T-helper 22 cell (primary cell): Measurements from ENCODE around the gene SPTSSB.

Experiments used
- DNase-seq: peaks from one replicate; pipeline ENCODE4 v3.0.0-alpha.2; 2020; ENCODE audit warnings: low read depth

Gene SPTSSB

GRCh38 chr3:161339517-161340500, 31.5 kb downstream of the SPTSSB start:
- no peak for DNase-seq

- DNase-seq: no peak
Observed at GRCh38 chr3:161337311-161337710, 34.0 kb downstream of the SPTSSB start.

GRCh38 chr3:161336661-161337060, 34.7 kb downstream of the SPTSSB start:
- DNase-seq: no peak

- no peak for DNase-seq
Observed at GRCh38 chr3:161333696-161334095, 37.6 kb downstream of the SPTSSB start.

GRCh38 chr3:161332792-161333191, 38.5 kb downstream of the SPTSSB start:
- no peak for DNase-seq

- DNase-seq: no peak
Observed at GRCh38 chr3:161325059-161325458, 46.3 kb downstream of the SPTSSB start.

- DNase-seq: no peak
Observed at GRCh38 chr3:161323926-161324621, 47.2 kb downstream of the SPTSSB start.

GRCh38 chr3:161322781-161323568, 48.3 kb downstream of the SPTSSB start:
- DNase-seq: no peak

- DNase-seq: no peak
Observed at GRCh38 chr3:161320837-161321236, 50.5 kb downstream of the SPTSSB start.

GRCh38 chr3:161319867-161320266, 51.5 kb downstream of the SPTSSB start:
- no peak for DNase-seq

- no peak for DNase-seq
Observed at GRCh38 chr3:161317077-161317476, 54.2 kb downstream of the SPTSSB start.

- DNase-seq: no peak
Observed at GRCh38 chr3:161316006-161316689, 55.2 kb downstream of the SPTSSB start.

- no peak for DNase-seq
Observed at GRCh38 chr3:161314836-161315395, 56.4 kb downstream of the SPTSSB start.

GRCh38 chr3:161310649-161311423, 60.5 kb downstream of the SPTSSB start:
- peak; percentile 6 for DNase-seq

- no peak for DNase-seq
Observed at GRCh38 chr3:161305095-161305991, 66.0 kb downstream of the SPTSSB start.

- DNase-seq: no peak
Observed at GRCh38 chr3:161296814-161297213, 74.5 kb downstream of the SPTSSB start.

GRCh38 chr3:161295325-161295724, 76.0 kb downstream of the SPTSSB start:
- DNase-seq: no peak
